ENCODE data around the gene HID1. TPM values are rescaled to one million over a fixed set of nuclear protein-coding genes. Genes with fewer than 3 reads are reported as not detected.
A peak's percentile ranks its signal among the peaks of the same experiment; 100 is the strongest.
"Not testable (repeated sequence)": the region's sequence is repeated elsewhere in the genome, so short reads cannot be mapped to it uniquely, and the experiment has no call there.

HID1 gene
- total RNA-seq, 1 donor from 2014 or later, result 11.8 TPM

- TF ChIP-seq CTCF (conservative IDR thresholded peaks at IDR 0.05), result no peak
- H3K9me3 Mint-ChIP-seq, result no peaks in the 10 kb centered on the region
- H3K36me3 Mint-ChIP-seq (ENCODE audit: low read depth), result peaks cover 3% of the 10 kb centered on the region
- peaks cover 26% of the 10 kb centered on the region for H3K4me1 Mint-ChIP-seq
- peak overlapping the region; percentile 57 for H3K4me3 Mint-ChIP-seq
- no peak overlapping the region for H3K27ac Mint-ChIP-seq (ENCODE audit: unreplicated experiment)
- no peak for DNase-seq (ENCODE audit: low read depth, low spot score)
- H3K27me3 Mint-ChIP-seq (ENCODE audit: low read depth), result no peaks in the 10 kb centered on the region
Observed at GRCh38 chr17:75009139-75009724, 36.7 kb upstream of the HID1 start.

GRCh38 chr17:75008373-75008772 is 35.8 kb upstream of the HID1 start:
- H3K4me3 Mint-ChIP-seq, result no peak overlapping the region
- H3K9me3 Mint-ChIP-seq, result no peaks in the 10 kb centered on the region
- H3K4me1 Mint-ChIP-seq, result peaks cover 19% of the 10 kb centered on the region
- no peak overlapping the region for H3K27ac Mint-ChIP-seq (ENCODE audit: unreplicated experiment)
- DNase-seq (ENCODE audit: low read depth, low spot score), result no peak
- H3K27me3 Mint-ChIP-seq (ENCODE audit: low read depth), result no peaks in the 10 kb centered on the region
- no peak for TF ChIP-seq CTCF (conservative IDR thresholded peaks at IDR 0.05)
- H3K36me3 Mint-ChIP-seq (ENCODE audit: low read depth), result no peaks in the 10 kb centered on the region

GRCh38 chr17:75006653-75007052 is 34.1 kb upstream of the HID1 start:
- Mint-ChIP-seq H3K4me1 (peaks cover 6% of the 10 kb centered on the region), H3K27ac (ENCODE audit: unreplicated experiment) (peak overlapping the region; percentile 3), H3K27me3 (ENCODE audit: low read depth) (no peaks in the 10 kb centered on the region), H3K4me3 (no peak overlapping the region), H3K36me3 (ENCODE audit: low read depth) (no peaks in the 10 kb centered on the region), H3K9me3 (no peaks in the 10 kb centered on the region)
- TF ChIP-seq CTCF (conservative IDR thresholded peaks at IDR 0.05), result no peak
- DNase-seq (ENCODE audit: low read depth, low spot score), result no peak

GRCh38 chr17:75006084-75006483 is 33.5 kb upstream of the HID1 start:
- peak overlapping the region; percentile 3 for H3K27ac Mint-ChIP-seq (ENCODE audit: unreplicated experiment)
- H3K4me3 Mint-ChIP-seq; H3K36me3 Mint-ChIP-seq (ENCODE audit: low read depth): not testable (repeated sequence)

GRCh38 chr17:75005291-75005690 is 32.7 kb upstream of the HID1 start:
- Mint-ChIP-seq H3K27me3 (ENCODE audit: low read depth) (no peaks in the 10 kb centered on the region), H3K36me3 (ENCODE audit: low read depth) (no peaks in the 10 kb centered on the region), H3K4me1 (no peaks in the 10 kb centered on the region), H3K9me3 (no peaks in the 10 kb centered on the region), H3K27ac (ENCODE audit: unreplicated experiment) (no peak overlapping the region), H3K4me3 (no peak overlapping the region)
- DNase-seq (ENCODE audit: low read depth, low spot score), result no peak
- TF ChIP-seq CTCF (conservative IDR thresholded peaks at IDR 0.05), result no peak

More at GRCh38 chr17:75006084-75006483, 33.5 kb upstream of the HID1 start:
- not testable (repeated sequence) for H3K27me3 Mint-ChIP-seq (ENCODE audit: low read depth); H3K9me3 Mint-ChIP-seq; H3K4me1 Mint-ChIP-seq; DNase-seq (ENCODE audit: low read depth, low spot score)

- Mint-ChIP-seq H3K4me1 (no peaks in the 10 kb centered on the region), H3K36me3 (ENCODE audit: low read depth) (no peaks in the 10 kb centered on the region), H3K27me3 (ENCODE audit: low read depth) (no peaks in the 10 kb centered on the region), H3K27ac (ENCODE audit: unreplicated experiment) (peak overlapping the region; percentile 43), H3K4me3 (no peak overlapping the region), H3K9me3 (no peaks in the 10 kb centered on the region)
- DNase-seq (ENCODE audit: low read depth, low spot score), result no peak
- TF ChIP-seq CTCF (conservative IDR thresholded peaks at IDR 0.05), result no peak
Observed at GRCh38 chr17:75004371-75004770, 31.8 kb upstream of the HID1 start.
